Mucosa of rectum (tissue), 2 donors: ENCODE data around the gene PCDHA5.
"Not testable (repeated sequence)": the region's sequence is repeated elsewhere in the genome, so short reads cannot be mapped to it uniquely, and the experiment has no call there.

Experiments used
- H3K27ac ChIP-seq, 2 donors: one replicate each; pipeline ENCODE4 v1.7.0; 2013; ENCODE audit warnings: inconsistent platforms in 2 of 2, low read depth in 2 of 2, low read length in 2 of 2
- H3K27me3 ChIP-seq, 2 donors: one replicate each; pipeline ENCODE4 v1.7.0; 2013; ENCODE audit warnings: low read length in 2 of 2; ENCODE audit not compliant: control insufficient read depth in 2 of 2, insufficient read depth in 2 of 2
- H3K36me3 ChIP-seq, 2 donors: one replicate each; pipeline ENCODE4 v1.7.0; 2013; ENCODE audit warnings: low read length in 2 of 2; ENCODE audit not compliant: control insufficient read depth in 2 of 2, insufficient read depth in 2 of 2
- H3K4me1 ChIP-seq, 2 donors: one replicate each; pipeline ENCODE4 v1.7.0; 2013; ENCODE audit warnings: low read length in 2 of 2, mild to moderate bottlenecking in 1 of 2; ENCODE audit not compliant: control insufficient read depth in 2 of 2, insufficient read depth in 2 of 2
- H3K4me3 ChIP-seq, 2 donors: one replicate each; pipeline ENCODE4 v1.7.0; 2013; ENCODE audit warnings: low read length in 2 of 2
- H3K9ac ChIP-seq, 2 donors: one replicate each; pipeline ENCODE4 v1.7.0; 2013; ENCODE audit warnings: low read length in 2 of 2, low read depth in 1 of 2, mild to moderate bottlenecking in 1 of 2
- H3K9me3 ChIP-seq, 2 donors: one replicate each; pipeline ENCODE4 v1.7.0; 2013; ENCODE audit warnings: low read length in 2 of 2; ENCODE audit not compliant: control insufficient read depth in 2 of 2
- donor health status: healthy.
- donor health status: Normal muscosa, but diverticular disease.

Gene PCDHA5

GRCh38 chr5:140823475-140823874, 2.1 kb downstream of the PCDHA5 start:
- H3K27ac ChIP-seq, result no peak overlapping the region
- H3K4me1 ChIP-seq, result no peaks in the 10 kb centered on the region
- H3K9ac ChIP-seq, result no peak overlapping the region
- no peaks in the 10 kb centered on the region for H3K36me3 ChIP-seq
- peaks cover 5% of the 10 kb centered on the region in 2 donors for H3K9me3 ChIP-seq
- no peak overlapping the region for H3K4me3 ChIP-seq
- no peaks in the 10 kb centered on the region for H3K27me3 ChIP-seq

GRCh38 chr5:140827704-140828361, 6.4 kb downstream of the PCDHA5 start, which contains the start of gene PCDHA6:
Gene PCDHA6, plus strand, starts transcription at chr5:140827960. Its CDS starts 132 bp downstream, at chr5:140828092.
- no peak within 1 kb of the TSS for H3K27ac ChIP-seq
- H3K4me1 ChIP-seq, result no peaks in the 10 kb centered on the region
- no peak within 1 kb of the TSS for H3K9ac ChIP-seq
- H3K36me3 ChIP-seq, result no peaks in the 10 kb centered on the region
- H3K27me3 ChIP-seq, result no peaks in the 10 kb centered on the region
- H3K9me3 ChIP-seq, result peaks cover 5 to 9% of the 10 kb centered on the region in 2 donors
- H3K4me3 ChIP-seq, result no peak within 1 kb of the TSS

- Histone ChIP-seq H3K27me3 (no peaks in the 10 kb centered on the region), H3K36me3 (no peaks in the 10 kb centered on the region), H3K9ac (no peak overlapping the region), H3K9me3 (peaks cover 5 to 13% of the 10 kb centered on the region in 2 donors), H3K4me3 (no peak overlapping the region), H3K27ac (no peak overlapping the region), H3K4me1 (no peaks in the 10 kb centered on the region)
Observed at GRCh38 chr5:140828362-140828737, 6.9 kb downstream of the PCDHA5 start.

GRCh38 chr5:140829511-140830501, 8.4 kb downstream of the PCDHA5 start:
- not testable (repeated sequence) for H3K27me3 ChIP-seq, H3K4me1 ChIP-seq

GRCh38 chr5:140833993-140834392, 12.6 kb downstream of the PCDHA5 start, which contains the start of gene PCDHA7:
Gene PCDHA7, plus strand, starts transcription at chr5:140834269. Its CDS starts 115 bp downstream, at chr5:140834384.
- no peaks in the 10 kb centered on the region for H3K4me1 ChIP-seq
- H3K27me3 ChIP-seq, result no peaks in the 10 kb centered on the region
- H3K36me3 ChIP-seq, result no peaks in the 10 kb centered on the region
- no peak within 1 kb of the TSS for H3K9ac ChIP-seq
- H3K4me3 ChIP-seq, result no peak within 1 kb of the TSS
- peaks cover 8 to 12% of the 10 kb centered on the region in 2 donors for H3K9me3 ChIP-seq
- H3K27ac ChIP-seq, result no peak within 1 kb of the TSS

More at GRCh38 chr5:140829511-140830501, 8.4 kb downstream of the PCDHA5 start:
- not testable (repeated sequence) for H3K9ac ChIP-seq, H3K27ac ChIP-seq, H3K36me3 ChIP-seq, H3K4me3 ChIP-seq
- peaks cover 5 to 13% of the 10 kb centered on the region in 2 donors for H3K9me3 ChIP-seq

- not testable (repeated sequence) for H3K27ac ChIP-seq, H3K36me3 ChIP-seq, H3K9ac ChIP-seq, H3K4me3 ChIP-seq, H3K4me1 ChIP-seq, H3K27me3 ChIP-seq
- peaks cover 8 to 12% of the 10 kb centered on the region in 2 donors for H3K9me3 ChIP-seq
Observed at GRCh38 chr5:140834439-140835008, 13.1 kb downstream of the PCDHA5 start.

- no peaks in the 10 kb centered on the region for H3K27me3 ChIP-seq
- H3K4me3 ChIP-seq, result no peak overlapping the region
- H3K9ac ChIP-seq, result no peak overlapping the region
- H3K27ac ChIP-seq, result no peak overlapping the region
- H3K36me3 ChIP-seq, result no peaks in the 10 kb centered on the region
- no peaks in the 10 kb centered on the region for H3K4me1 ChIP-seq
- H3K9me3 ChIP-seq, result peaks cover 8 to 12% of the 10 kb centered on the region in 2 donors
Observed at GRCh38 chr5:140835622-140836510, 14.5 kb downstream of the PCDHA5 start.

- no peaks in the 10 kb centered on the region for H3K27me3 ChIP-seq
- no peak within 1 kb of the TSS for H3K27ac ChIP-seq
- peaks cover 3 to 7% of the 10 kb centered on the region in 2 donors for H3K9me3 ChIP-seq
- no peaks in the 10 kb centered on the region for H3K4me1 ChIP-seq
- no peak within 1 kb of the TSS for H3K4me3 ChIP-seq
- no peaks in the 10 kb centered on the region for H3K36me3 ChIP-seq
- no peak within 1 kb of the TSS for H3K9ac ChIP-seq
Observed at GRCh38 chr5:140840978-140841962, 19.9 kb downstream of the PCDHA5 start, which contains the start of gene PCDHA8. Gene PCDHA8, plus strand, starts transcription at chr5:140841187. Its CDS starts 135 bp downstream, at chr5:140841322.
